ENCODE measurements around the gene NID2.

NID2 gene

DNA sequence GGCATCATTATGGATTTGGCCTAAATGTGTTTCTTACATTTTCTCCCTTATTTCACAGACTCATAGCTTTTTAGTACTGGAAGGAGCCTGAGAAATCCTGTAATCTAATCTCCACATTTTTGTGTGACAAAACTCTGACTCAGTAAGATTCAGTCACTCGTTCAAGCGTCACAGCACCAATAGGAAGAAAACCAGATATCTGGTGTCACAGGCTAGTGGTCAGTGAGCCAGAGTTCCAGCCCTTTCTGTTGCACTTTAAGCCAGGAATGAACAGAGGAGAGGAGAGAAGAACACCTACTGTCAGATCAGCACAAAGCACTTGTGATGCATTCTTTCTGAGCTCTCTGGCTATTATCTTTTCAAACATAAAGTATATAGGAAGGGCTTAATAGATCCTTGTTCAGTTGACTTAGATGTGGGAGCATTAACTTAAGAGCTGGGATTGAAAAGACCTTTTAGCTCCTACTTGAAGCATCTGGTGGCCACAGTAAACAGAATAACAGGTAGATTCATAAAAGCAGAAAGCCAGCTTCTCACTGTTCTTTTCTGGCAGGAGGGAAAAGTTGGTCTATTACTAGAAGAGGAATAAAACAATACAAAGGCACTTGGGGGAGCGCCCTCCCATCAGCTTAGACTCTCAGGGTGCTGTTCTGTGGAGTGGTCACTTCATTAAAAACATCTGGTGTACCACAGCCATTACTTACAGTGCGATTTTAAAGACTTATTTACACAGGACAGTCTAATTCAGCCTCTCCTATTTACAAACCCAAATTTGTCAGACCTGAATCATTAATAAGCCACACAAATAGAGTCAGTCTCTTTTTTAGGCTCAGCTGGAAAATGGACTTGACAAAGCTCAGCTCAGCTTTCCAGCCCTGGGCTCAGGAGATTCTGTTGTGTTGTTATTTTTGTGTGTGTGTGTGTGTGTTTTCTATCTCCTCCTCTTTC, 12.2 kb upstream of the NID2 start:
- no peak for DNase-seq (ENCODE audit: low read depth in 2 of 2)

DNA sequence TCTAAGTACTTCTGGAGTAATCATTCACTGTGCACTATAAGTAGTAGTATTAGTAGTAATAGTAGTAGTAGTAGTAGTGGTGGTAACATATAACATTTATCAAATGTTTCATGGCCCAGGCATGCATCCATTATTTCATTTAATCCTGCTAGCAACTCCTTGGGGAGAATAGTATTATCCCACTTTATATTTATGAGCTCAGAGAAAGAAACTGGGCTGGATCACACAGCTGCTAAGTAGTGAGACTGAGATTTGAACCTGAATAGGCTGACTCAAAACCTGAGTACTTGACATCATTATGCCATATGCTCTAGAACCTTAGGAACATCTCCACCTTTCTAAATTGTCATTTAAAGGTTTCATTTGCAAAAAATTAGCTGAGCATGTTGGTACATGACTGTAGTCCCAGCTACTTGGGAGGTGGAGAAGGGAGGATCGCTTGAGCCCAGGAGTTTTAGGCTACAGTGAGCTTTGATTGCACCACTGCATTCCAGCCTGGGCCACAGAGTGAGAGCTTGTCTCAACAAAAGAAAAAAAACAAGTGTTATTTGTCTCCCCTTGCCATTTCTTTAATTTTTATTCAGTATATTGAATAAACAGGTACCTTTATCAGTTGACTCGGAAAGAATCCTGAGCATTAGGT, 11.4 kb upstream of the NID2 start:
- DNase-seq (ENCODE audit: low read depth in 2 of 2) = no peak

DNA sequence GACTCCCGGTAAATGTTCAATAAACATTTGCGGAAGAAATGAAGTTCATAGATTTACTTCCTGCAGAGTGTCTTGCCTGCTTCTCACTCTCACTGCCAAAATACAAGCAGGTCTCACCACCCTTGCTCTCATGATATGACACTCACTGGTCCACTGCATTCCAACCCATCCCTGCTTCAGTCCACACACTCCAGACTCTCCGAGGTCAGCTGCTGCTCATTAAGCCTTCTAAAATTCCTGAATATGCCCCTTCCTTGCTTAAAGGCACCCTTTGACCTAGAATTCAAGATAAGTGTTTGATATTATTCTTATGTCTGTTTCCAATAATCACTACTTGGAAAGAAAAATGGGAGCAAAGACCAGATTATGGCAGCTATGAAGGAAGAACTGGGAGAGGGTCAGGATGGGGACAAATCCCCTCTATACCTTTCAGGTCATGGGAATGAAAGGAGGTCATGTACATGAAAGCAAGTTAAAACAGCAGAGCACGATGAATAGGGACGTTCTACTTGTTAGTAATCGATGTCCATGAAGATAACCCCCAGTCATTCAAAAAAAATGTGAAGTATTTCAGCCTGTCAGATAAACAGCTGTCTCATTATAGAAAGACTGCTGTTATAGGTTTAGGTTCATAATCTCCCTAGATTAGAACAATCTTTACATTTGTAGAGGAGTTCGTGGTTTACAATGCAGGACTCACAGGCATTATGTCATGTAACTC, 10.5 kb upstream of the NID2 start:
- no peak for DNase-seq (ENCODE audit: low read depth in 2 of 2)

DNA sequence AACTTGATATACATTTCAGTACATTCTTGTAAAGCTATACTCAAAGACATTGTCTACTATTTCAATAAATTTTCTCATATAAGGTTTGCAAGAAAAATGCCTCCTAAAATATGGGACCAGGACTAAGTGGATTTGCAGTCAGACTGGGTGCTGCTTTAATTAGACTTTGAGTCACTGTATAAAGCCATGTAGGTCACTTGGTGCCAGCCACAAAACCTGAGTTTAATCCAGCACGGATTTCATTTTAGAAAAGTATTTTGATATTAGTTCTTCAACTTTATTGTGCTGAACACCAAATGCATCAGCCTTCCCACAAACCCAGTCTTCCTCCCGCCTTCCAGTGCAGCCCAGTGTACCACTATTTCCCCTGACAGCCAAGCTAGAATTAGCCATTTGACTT, 9.9 kb upstream of the NID2 start:
- no peak for DNase-seq (ENCODE audit: low read depth in 2 of 2)

DNA sequence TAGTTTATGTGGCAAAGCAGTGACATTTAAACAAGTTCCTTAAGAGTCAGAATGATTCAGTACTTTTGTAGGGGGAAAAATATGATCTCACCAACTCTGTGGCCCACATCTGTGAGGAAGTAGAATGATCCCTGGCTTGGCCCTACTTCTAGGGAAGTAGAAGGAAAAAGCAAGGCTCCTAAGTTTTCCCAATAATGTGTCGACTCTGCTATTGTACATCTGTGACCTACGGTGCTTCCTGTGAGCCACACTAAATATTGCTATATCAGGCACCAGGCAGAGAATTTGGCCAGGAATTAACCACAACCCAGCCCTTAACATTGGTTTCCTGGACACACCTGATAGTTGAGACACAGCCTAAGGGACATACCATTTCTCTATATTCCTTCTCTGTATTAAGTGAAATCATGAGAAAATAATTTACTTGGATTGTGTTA, 9.3 kb upstream of the NID2 start:
- DNase-seq (ENCODE audit: low read depth in 2 of 2) = no peak

DNA sequence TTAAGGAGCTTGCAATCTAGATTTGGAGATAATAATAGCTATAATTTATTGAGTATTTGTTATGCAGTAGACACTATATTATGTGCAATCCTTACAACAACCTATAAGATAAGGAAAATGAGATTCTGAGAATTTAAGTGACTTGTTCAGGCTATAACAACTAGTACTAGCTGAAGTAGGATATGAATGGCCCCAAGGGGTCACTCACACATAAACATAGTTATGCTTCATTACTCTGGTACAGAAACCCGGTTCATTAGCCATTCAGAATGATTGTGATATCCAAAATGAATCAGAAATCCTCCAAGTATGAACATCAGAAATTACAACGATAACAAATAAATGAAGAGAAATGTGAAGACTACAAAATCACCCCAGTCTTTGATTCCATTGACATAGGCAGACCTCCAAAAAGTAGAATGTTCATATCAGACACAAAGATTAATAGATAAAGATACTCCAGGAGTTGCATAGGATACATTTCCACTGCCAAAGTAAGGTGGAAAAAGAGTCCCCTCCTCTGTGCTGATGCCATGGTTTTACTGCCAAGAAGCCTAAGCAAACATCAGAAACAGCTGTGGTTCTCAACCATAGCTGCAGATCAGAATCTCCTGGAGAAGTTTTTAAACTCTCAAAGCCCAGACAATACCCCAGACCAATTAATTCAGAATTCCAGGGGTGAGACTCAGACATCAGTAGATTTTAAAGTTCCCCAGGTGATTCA, 8.6 kb upstream of the NID2 start:
- DNase-seq (ENCODE audit: low read depth in 2 of 2) = no peak

DNA sequence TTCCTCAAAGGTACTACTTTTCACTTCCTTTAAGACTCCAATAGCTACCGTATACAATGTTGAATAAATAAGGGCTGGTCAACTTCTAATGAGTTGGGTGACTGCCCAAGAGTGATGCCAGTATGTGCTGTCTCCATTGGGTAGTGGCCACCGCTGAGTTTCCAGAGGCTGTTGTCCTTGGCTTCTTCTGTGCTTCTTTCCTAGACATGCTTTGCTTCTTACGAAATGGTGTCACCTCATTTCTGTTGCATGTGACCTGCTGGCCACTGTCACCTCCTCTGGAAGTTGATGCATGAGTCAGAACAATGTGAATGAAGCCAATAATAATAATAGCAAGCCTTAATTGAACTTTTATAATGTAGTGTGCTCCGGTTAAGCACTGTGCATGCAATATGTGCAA, 7.5 kb upstream of the NID2 start:
- no peak for DNase-seq (ENCODE audit: low read depth in 2 of 2)

DNA sequence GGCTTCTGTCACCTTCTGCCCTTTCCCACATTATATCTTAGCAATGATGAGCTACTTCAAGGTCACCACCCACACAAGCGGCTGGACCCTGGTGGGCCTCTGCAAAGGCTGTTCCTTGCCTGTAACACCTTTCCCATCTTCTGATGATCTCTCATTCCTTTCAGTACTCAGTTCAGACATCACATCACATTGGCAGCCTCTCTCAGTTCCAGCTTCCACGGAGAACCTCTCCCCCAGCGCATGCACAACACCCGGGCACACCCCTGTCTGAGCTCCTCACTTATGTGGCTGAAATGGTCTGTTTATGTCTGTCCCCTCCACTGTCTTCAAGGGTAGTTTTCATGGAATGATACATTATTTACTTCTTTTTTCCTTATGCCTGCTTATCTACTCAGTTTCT, 6.5 kb upstream of the NID2 start:
- no peak for DNase-seq (ENCODE audit: low read depth in 2 of 2)

DNA sequence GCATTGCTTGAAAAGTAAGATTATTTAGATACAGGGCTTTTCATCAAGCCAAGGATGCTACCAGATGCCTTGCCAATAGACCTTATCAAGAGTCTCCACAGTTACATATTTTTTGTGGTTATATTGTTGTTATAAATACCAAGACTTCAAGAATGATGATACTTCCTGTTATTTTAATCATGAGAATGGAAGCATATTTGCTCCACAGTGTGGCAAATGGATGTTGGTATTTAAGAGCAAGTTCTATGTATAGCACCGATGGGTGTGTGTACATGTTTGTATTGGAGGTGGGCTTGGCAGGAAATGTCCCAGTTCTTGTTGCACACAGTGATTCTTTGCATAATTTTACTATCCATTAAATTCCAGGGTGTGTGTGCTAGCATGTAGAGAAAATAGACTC, 4.4 kb upstream of the NID2 start:
- no peak for DNase-seq (ENCODE audit: low read depth in 2 of 2)

DNA sequence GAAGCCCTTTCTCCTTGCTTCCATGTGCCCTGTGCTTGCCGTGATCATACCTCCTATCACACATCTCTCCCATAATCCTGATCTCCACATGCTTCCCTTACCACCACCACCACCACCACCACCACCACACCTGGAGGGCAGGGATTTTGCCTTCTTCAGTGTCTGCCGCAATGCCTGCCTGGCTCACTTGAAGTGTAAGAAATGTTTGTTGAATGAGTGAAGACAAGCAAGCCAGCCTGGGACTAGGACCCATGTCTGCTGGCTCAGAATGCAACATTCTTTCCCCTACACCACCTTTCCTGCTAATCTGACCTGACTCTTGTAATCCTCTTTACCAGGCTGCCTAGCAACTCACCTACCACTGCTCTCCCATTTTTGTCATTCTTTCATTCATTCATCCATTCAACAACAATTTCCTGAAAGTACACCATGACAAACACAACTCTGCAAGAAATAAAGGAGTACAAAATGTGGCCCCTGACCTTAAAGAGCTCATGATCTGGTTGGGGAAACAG, 3.5 kb upstream of the NID2 start:
- DNase-seq (ENCODE audit: low read depth in 2 of 2) = no peak

DNA sequence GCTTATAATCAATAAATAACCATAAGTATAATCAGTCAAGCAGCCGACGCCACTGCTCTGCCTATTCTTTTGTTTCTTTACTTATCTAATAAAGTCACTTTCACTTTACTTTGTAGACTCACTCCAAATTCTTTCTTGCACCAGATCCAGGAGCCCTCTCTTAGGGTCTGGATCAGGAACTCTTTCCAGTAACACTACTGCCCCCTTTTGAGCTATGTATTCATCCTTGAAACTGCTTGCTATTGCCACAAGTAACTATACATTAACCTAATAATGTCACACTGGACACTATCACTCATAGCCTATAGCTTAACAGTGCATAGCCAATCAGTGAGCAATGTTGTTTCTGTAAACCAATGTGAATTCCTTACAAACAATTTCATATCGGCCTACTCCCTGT, 2.8 kb upstream of the NID2 start:
- DNase-seq (ENCODE audit: low read depth in 2 of 2) = no peak

DNA sequence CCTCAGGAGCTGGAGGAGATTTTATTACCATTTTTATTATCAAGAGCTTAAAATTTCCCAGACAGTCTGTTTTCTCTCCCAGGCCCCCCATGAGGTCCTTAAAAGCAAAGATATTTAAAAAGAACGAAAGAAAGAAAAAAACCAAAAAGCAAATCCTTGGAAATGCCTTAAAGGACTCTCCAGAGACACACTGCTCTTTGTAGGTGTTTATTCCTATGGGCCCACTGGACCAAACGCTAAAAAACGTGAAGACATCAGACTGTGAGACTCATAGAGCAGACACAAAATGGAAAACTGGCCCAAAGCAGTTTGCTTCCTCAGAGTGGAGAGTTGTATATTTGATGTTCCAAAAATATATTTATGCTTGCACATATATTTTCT, 1.2 kb upstream of the NID2 start:
- DNase-seq (ENCODE audit: low read depth in 2 of 2) = no peak

DNA sequence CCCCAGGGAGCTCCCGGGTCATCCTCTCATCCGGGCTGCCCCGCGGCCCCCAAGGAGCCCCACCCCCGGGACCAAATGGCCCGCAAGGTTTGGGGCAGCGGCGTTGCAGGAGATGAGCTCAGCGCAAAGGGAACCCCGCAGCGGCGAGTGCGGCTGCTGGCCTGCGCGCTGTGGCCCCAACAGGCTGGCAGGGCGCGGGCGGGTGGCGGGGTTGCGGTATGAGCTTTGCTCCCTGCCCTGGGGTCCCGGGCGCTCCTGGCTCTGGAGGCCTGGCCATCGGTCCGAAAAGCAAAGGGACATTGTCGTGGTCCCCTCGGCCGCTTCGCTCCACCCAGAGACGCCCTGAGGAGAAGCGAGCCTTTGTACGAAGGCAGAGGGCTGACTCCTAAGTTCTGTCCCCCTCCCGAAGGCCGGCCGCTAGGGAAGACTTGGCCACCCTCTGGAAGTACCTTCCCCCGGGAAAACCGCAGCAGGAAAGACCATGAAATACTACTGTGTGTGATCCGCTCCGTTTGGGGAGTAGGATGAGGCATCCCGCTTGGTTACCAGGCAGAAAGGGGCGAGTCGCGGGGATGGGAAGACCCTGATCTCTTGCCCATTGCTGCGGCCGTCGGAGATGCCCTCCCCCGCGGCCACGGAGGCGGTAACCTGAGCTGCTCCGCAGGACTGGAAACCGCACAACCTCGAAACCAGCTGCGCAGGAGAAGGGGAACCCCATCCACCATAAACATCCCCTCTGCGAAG, 620 bp upstream of the NID2 start:
- DNase-seq (ENCODE audit: low read depth in 2 of 2) = no peak

DNA sequence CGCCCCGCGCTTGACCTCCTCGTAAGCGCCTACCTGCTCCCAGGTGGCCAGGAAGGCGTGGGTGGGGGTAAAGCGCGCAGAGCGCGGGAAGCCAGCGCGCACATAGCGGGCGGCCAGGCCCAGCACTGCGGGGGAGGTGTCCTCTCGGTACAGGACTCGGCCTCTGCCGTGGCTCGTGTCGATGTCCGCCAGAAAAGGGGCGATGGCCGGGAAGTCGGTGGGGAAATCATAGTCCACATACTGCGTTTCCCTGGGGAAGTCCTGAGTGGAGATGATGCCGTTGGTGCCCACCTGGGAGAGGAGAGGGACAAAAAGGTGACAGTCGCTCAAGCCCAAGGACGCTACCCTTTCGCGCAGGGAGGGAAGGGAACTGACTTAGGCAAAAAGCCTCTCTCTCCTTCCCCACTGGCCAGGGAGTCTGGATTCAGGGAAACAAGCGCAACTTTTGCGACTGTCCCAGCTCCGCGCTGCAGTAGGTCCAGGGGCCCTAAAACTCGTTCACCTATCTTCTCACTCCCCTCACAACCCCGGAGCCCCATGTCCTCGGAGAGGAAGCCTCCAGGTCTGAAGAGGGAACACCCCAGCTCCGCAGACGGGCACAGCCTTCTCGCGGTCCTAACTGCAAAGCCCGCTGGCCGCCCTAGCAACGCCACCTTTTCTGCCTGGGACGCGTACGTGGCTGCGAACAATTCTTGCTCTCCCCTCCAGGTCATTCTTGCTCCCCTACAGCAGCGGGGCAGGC, 815 bp downstream of the NID2 start:
- DNase-seq (ENCODE audit: low read depth in 2 of 2) = no peak

DNA sequence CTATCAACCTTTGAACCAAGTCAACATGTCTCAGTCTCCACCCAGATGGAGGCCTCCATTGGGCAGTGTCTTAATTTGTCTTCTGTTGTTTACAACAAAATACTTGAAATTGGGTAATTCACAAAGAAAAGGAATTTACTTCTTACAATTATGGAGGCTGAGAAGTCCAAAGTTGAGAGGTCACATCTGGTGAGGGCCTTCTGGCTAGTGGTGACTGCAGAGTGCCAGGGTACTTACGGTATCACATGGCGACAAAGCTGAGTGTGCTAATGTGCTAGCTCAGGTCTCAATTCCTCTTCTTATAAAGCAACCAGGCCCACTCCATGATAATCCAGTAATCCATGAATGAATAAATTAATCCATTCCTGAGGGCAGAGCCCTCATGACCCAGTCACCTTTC, 4.7 kb downstream of the NID2 start:
- no peak for DNase-seq (ENCODE audit: low read depth in 2 of 2)

DNA sequence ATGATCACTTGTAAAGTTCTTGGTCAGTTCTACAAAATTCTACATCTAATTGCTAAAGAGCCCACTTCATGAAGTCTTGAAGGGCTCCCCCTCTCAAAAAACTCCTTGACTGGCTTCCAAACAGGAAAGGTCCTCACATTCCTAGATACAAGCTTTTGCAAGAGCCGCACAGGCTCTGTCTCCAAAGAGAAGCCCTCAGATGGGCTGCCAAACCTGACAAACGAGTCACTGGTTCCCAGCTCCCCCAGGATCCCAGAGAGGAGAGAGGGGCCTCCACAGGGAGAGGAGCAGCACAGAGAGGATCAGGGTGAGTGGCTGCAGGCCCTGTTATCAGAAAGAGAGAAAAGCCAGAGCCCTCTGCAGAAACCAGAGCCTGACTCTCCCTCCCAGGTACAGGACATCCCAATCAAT, 5.8 kb downstream of the NID2 start:
- DNase-seq (ENCODE audit: low read depth in 2 of 2) = no peak

DNA sequence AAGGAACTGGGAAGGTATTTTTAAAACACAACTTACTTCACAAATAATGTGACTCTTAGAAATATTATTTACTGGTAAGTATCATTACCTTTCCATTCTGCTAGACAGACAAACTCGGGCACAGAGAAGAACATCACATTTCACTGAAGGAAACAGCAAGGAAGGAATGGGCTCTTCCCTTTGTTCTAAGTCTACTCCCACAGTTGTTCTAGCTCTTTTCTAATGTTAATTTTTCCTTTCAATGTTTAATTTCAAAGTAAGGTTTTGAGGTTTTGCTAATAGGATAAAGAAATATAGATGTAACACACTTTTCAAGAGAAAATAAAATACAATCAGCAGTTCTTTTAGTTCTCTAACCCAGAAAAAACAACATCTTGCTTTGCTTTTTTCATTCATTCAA, 7.0 kb downstream of the NID2 start:
- DNase-seq (ENCODE audit: low read depth in 2 of 2) = no peak

DNA sequence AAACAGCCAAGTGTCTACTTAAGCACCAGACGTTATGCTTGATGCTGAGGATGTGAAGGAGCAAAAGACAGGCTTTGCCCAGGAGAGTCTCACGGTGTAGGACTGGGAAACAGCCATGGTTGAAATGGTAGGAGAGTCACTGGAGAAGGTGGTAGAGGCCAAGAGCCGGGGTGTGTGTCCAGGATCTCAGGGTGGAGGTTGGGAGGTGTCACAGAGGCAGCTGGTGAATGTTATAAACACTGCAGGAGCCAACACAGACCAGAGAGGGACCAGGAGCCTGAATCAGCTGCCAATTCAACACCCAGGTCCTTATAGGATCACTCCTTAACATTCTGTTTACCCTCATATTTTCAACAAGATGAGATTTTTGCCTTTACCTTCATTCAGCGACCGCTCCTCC, 7.5 kb downstream of the NID2 start:
- no peak for DNase-seq (ENCODE audit: low read depth in 2 of 2)

DNA sequence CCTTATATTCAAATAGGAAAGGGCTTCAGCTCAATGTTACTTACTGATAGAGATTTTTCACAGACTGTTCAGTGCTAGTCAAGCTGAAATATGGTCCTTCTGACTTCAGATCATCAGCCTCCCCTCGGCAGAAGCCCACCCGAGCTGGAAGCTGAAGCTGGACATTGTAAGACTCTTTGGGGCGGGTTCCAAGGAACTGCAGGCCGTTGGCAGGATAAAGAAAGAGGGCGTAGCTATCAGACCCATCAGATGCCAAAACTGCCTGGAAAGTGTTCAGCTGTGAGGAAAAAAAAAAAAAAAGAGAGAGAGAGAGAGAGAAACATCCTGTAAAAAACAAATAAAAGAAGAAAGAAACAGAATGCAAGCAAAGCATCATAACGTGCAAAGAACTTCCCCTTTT, 8.8 kb downstream of the NID2 start:
- no peak for DNase-seq (ENCODE audit: low read depth in 2 of 2)

DNA sequence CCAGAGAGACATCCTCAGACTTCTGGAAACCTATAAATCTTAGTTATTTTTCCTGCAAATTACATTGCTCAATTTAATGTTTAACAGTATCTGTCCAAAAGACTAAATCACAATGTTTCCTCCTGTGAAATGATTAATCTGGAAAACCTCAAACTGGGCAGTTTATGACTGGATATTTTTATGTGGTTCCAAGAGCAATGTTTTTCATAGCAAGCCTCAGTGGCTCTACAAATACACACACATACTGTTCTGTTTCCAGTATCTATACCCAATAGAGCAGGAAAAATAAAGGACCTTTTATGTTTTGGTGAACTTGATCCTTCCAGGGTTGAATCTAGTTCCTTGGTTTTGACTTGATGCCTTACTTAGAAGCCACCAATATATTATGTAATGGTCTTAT, 9.2 kb downstream of the NID2 start:
- DNase-seq (ENCODE audit: low read depth in 2 of 2) = no peak
